ENCODE data around the gene TAL2. TPM values are rescaled to one million over a fixed set of nuclear protein-coding genes. Genes with fewer than 3 reads are reported as not detected.

Gene TAL2
- total RNA-seq = not detected
- long read RNA-seq = 0 reads

- no peak for DNase-seq
- no peak for ATAC-seq
- intact Hi-C loops (cut with micrococcal nuclease) = no loop called here
Observed at GRCh38 chr9:105662184-105663104, at the start of gene TAL2. TSS of gene TAL2 (plus strand) at chr9:105662457. CDS start at chr9:105662497, 40 bp downstream.

- DNase-seq (no peak), ATAC-seq (no peak)
- intact Hi-C loops (cut with micrococcal nuclease) = no loop called here
Observed at GRCh38 chr9:105621001-105621400, 41.3 kb upstream of the TAL2 start.

- DNase-seq (no peak), ATAC-seq (no peak)
- intact Hi-C loops (cut with micrococcal nuclease) = no loop called here
Observed at GRCh38 chr9:105625088-105625487, 37.2 kb upstream of the TAL2 start.

- no peak for ATAC-seq
- intact Hi-C loops (cut with micrococcal nuclease) = no loop called here
- DNase-seq = no peak
Observed at GRCh38 chr9:105632807-105633206, 29.4 kb upstream of the TAL2 start.

GRCh38 chr9:105633411-105633810 is 28.8 kb upstream of the TAL2 start:
- intact Hi-C loops (cut with micrococcal nuclease) = no loop called here
- ATAC-seq (no peak), DNase-seq (no peak)

GRCh38 chr9:105636331-105636730 is 25.9 kb upstream of the TAL2 start:
- DNase-seq = no peak

GRCh38 chr9:105637787-105638395 is 24.4 kb upstream of the TAL2 start:
- DNase-seq (no peak), ATAC-seq (no peak)
- intact Hi-C loops (cut with micrococcal nuclease) = no loop called here

More at GRCh38 chr9:105636331-105636730, 25.9 kb upstream of the TAL2 start:
- intact Hi-C loops (cut with micrococcal nuclease) = no loop called here
- ATAC-seq = no peak

GRCh38 chr9:105639936-105640335 is 22.3 kb upstream of the TAL2 start:
- ATAC-seq (no peak), DNase-seq (no peak)
- intact Hi-C loops (cut with micrococcal nuclease) = no loop called here

- DNase-seq (no peak), ATAC-seq (no peak)
- intact Hi-C loops (cut with micrococcal nuclease) = no loop called here
Observed at GRCh38 chr9:105643795-105644194, 18.5 kb upstream of the TAL2 start.

- ATAC-seq = no peak
- intact Hi-C loops (cut with micrococcal nuclease) = no loop called here
- no peak for DNase-seq
Observed at GRCh38 chr9:105646879-105647594, 15.2 kb upstream of the TAL2 start.

GRCh38 chr9:105647595-105648349 is 14.5 kb upstream of the TAL2 start:
- DNase-seq (no peak), ATAC-seq (no peak)
- intact Hi-C loops (cut with micrococcal nuclease) = no loop called here

GRCh38 chr9:105651806-105652205 is 10.5 kb upstream of the TAL2 start:
- DNase-seq (no peak), ATAC-seq (no peak)
- intact Hi-C loops (cut with micrococcal nuclease) = no loop called here

- DNase-seq = peak; percentile 70
- peak; percentile 96 for ATAC-seq
- intact Hi-C loops (cut with micrococcal nuclease) = loop anchor here (5.0 kb wide), 1 partner anchor 61 kb away; no protein-coding TSS in a partner anchor
Observed at GRCh38 chr9:105656131-105656921, 5.9 kb upstream of the TAL2 start.

GRCh38 chr9:105658351-105658750 is 3.9 kb upstream of the TAL2 start:
- no peak for ATAC-seq
- intact Hi-C loops (cut with micrococcal nuclease) = loop anchor here (5.0 kb wide), 1 partner anchor 59 kb away; no protein-coding TSS in a partner anchor
- no peak for DNase-seq

- ATAC-seq = no peak
- no peak for DNase-seq
- intact Hi-C loops (cut with micrococcal nuclease) = no loop called here
Observed at GRCh38 chr9:105661011-105661410, 1.2 kb upstream of the TAL2 start.

GRCh38 chr9:105663914-105664313 is 1.7 kb downstream of the TAL2 start:
- intact Hi-C loops (cut with micrococcal nuclease) = no loop called here
- no peak for ATAC-seq
- DNase-seq = no peak

GRCh38 chr9:105667867-105668266 is 5.6 kb downstream of the TAL2 start:
- no peak for ATAC-seq
- no peak for DNase-seq
- intact Hi-C loops (cut with micrococcal nuclease) = no loop called here

- intact Hi-C loops (cut with micrococcal nuclease) = no loop called here
- no peak for DNase-seq
- no peak for ATAC-seq
Observed at GRCh38 chr9:105670315-105670714, 8.1 kb downstream of the TAL2 start.

All from left ventricle myocardium superior (tissue), 1 donor.